GM19395 (cell line): ENCODE results near the gene UBA5.
A peak's percentile ranks its signal among the peaks of the same experiment; 100 is the strongest.
"Not testable (repeated sequence)": the region's sequence is repeated elsewhere in the genome, so short reads cannot be mapped to it uniquely, and the experiment has no call there.

Experiments
- ATAC-seq: cut with Tn5 transposase; IDR thresholded peaks from one replicate; pipeline ENCODE4 v1.9.1; 2021; ENCODE audit warnings: mild to moderate bottlenecking, moderate library complexity; ENCODE audit not compliant: unreplicated experiment

The UBA5 gene

DNA sequence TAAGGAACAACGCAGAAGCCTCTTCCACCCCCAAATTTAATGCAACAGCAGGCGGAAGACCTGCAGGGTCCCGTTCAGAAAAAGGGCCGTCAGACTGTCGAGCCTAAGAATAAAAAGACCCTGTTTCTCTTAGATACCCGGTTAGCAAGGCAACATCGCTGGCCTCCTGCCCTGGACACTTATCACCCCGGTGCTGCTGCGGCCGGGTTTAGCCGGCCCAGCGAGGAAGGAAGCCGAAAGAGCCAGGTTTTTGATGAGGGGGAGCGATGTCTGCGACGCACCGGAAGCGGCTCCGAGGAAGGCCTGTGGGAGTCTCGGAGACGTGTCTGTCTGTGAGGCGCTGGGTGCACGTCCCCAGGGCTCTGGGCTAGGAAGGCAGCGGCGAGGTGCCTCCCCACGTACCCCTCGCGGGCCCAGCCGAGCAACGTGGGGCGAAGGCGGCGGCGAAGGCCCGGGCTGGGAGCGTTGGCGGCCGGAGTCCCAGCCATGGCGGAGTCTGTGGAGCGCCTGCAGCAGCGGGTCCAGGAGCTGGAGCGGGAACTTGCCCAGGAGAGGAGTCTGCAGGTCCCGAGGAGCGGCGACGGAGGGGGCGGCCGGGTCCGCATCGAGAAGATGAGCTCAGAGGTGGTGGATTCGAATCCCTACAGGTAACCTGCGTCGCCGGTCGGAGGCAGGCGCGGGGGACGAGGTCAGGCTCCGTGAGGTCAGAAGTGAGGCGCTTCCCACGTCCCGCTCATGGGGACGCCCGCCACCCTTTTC lies at the start of gene UBA5:
Gene UBA5, plus strand, starts transcription at position 278 of the 759 bp plus-strand sequence. Its CDS starts 209 bp downstream, at position 487.
- ATAC-seq = peak; percentile 72

DNA sequence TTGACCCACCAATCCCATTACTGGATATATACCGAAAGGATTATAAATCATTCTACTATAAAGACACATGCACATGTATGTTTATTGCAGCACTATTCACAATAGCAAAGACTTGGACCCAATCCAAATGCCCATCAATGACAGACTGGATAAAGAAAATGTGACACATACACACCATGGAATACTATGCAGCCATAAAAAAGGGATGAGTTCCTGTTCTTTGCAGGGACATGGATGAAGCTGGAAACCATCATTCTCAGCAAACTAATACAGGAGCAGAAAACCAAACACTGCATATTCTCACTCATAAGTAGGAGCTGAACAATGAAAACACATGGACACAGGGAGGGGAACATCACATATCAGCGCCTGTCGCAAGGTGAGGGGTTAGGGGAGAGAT lies 44.8 kb upstream of the UBA5 start:
- ATAC-seq = not testable (repeated sequence)

DNA sequence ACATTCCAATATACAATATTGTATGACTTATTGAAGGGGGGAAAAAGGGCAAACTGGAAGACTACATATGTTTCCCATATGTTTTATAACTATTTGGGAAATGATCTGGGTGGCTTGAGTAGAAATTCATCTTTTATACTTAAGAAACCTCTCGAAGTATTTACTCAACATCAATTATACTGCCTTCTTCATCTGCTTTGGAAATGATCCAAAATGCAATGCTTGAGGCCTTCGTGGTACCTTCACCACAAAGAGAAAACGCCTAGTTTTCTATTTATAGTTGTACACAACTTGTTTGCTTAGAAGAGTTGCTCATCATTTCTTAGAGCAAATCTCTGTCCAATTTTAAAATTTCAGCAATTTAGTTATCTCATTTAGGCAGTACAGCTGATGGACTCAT lies 44.2 kb upstream of the UBA5 start:
- no peak for ATAC-seq

DNA sequence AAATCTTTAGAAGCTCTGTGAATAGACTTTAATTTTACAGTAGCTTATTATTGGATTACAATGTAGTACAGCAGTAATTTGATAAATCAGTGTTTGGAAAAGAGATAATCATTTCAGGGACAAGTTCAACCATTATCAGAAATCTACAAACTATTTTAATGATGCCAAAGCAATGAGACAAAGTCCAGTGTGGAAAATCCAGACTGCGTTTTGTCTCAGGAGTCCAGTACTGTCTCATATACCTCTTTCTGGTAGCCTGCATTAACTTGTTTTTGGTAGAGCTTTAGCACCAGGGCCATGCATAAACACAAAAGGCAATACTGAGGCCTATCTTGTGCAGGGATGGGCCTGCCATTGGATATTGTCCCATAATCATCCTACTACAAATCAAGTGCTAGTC lies 43.3 kb upstream of the UBA5 start:
- no peak for ATAC-seq

DNA sequence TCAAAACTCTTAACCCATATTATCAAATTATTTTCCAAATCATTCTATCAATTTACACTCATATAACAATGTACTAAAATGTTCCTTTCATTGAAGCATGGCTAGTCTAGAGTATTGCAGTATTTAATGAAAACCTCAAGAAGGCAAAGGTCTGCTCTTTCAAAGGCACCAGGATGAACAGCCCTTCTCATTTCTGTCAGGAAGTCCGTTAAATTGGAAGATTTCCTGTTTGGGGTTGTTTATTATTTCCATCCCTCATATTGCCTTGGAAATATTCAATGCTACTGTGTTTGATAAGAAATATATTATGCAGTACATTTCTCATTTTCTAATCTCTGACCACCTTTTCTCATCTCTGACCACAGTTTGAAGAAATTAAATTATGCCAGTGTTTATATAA lies 38.0 kb upstream of the UBA5 start:
- ATAC-seq = no peak

DNA sequence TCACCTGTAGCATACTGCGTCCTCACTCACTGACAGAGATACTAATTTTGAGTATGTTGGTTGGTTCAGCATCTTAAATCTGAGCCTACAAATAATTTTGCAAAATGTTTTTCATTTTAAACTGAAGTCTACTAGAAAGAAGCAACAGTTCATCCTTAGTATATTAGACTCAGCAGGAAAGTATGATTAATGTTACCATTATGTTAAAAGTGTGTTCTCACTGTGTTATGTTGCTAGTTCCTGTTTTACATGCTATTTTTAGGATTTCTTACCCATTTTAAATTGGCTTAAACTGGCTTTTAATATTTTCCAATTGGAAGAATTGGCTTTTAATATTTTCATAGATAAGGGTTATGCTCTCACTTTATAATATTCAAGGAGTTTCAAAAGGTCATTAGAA lies 37.4 kb upstream of the UBA5 start:
- ATAC-seq = no peak

DNA sequence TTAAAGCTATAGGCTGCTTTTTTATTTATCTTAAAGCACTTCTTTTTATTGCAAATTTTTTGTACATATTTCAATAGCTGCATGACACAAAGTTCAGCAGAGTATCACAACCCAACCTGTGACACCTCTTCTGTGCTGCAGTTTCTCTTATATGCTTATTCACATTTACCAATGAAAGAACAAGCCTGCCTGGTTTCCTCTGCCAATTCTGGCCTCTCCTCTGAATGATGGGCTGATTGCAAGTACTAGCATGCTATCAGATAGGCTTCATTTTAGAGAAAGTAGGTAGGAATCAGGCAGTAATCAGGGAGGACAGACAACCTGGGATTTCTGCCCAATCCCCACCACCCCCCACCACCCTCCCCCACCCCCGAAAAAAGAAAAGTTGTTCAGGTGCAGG lies 36.5 kb upstream of the UBA5 start:
- ATAC-seq = no peak

DNA sequence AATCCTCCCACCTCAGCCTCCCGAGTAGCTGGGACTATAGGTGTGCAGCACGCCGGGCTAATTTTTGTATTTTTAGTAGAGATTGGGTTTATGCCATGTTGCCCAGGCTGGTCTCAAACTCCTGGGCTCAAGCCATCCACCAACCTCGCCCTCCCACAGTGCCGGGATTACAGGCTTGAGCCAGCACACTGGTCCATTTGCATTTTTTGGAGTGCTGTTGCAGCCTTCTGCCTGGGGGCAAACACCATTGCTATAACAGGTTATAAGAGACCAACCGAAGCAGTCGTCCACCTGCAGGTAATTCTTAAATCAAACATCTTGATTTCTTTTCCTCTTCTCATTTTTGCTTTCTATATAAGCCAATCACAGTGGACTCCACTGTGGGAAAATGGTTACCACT lies 35.3 kb upstream of the UBA5 start:
- ATAC-seq = no peak

DNA sequence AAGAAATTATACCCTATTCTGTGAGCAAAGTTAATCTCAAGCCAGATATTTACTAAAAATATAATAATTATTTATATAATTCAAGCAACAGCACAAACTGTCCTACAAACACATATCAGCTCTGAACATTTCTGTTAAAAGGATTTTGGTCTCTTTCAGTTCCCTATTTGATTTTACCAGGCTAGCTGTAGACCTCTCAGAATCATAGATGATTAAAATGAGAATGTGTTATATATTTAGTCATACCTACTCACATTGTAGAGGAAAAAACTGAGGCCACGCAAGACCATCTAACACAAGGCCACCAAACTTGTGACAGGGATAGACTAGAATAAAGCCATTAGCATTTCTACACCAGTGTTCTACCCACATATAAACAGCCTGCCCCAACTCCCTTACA lies 34.5 kb upstream of the UBA5 start:
- peak; percentile 95 for ATAC-seq

DNA sequence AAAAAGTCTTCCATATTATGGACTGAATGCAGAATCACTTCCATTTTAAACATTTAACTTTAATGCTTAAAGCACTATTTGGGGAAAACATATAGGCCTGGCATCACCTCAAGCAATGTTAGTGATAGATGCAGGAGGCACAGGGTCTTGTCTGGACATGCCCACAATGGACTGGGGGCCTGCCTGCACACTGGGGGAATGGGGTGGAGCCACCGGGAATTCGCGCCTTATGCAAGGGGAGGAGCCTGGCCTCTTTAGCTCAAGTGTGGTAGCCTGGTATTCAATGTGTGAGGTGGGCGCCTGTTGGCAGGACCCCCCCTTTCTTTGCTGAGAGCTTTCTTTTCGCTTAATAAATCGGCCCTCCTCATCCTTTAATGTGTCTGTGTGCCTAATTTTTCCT lies 33.2 kb upstream of the UBA5 start:
- no peak for ATAC-seq

DNA sequence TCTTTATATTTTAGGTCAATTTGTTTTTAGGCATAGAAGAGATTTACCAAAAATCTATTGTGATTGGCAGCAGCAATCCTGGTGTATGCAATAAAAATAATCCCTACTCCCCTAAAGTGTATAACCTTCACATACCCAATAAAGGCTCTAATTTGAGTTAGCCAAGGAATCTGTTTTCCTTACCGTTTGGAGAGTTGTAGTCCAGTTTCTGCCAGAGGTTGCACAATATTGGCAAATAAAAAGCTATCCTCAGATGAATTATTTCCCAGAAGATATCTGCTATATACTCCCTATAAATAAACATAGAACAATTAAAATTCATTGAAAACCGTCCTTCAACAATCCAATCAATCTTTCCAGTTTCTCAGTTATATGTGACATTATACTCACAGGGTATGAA lies 32.0 kb upstream of the UBA5 start:
- ATAC-seq = no peak

DNA sequence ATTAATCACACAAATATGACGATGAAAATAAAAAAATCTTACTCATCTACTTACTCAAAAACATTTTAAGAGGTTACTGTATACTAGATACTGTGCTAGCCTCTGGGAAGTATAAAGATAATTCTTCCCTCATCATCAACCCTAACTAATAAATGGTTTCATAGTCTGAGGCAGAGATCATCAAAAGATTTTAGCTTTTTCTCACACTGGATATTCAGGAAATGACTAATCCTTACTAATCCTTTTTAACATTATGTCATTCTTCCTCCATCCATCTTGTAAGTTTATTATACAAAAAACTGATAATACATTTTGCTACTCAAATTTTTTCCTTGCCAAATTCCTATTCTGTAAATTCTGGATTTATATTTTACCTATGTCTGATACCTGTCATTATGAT lies 30.2 kb upstream of the UBA5 start:
- no peak for ATAC-seq

DNA sequence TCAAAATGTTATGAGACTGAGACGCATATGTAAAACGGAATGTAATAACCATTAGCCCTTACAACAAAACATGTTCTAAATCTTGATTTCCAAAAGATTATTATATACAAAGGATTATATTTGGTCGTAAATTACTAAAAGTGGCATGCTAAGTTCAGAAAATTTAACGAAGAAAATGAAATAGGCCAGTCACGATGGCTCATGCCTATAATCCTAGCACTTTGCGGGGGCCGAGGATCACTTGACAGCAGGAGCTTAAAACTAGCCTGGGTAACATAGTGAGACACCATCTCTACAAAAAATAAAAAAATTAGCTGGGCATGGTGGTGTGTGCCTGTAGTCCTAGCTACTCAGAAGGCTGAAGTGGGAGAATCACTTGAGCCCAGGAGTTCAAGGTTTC lies 29.5 kb upstream of the UBA5 start:
- ATAC-seq = no peak

DNA sequence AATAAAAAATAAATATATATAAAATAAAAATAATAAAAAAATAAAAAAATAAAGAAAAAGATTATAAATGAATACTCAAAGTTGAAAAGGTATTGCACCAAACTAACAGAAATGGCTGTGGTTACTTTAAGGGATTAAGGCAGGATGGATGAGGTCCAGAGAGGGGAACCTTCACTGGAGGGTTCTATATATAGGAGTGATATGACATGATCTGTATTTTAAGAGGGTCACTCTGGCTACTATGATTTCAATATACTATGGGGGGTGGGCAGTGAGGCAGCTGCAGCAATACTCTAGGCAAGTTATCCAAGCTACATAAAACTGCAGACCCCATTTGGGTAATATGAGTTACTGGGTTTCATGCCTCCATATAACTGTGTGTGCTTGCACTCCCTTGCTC lies 25.1 kb upstream of the UBA5 start:
- ATAC-seq = no peak

DNA sequence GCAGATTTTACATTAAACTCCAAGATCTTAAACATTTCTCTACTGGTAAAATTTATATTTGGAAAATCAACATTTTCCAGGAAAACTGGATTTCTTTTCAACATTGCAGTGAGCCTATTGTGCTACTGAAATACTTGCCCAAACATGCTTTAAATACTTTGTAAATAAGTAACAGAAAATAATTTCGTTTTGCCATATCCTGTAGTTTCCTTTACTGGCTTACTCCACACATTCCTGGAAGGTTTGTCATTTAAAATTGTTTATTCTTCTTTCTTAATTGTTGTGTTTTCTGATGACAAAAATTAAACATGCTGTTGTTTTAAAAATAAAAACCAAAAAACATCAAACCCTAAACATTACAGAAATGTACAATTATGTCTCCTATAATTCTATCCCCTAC lies 22.5 kb upstream of the UBA5 start:
- no peak for ATAC-seq

DNA sequence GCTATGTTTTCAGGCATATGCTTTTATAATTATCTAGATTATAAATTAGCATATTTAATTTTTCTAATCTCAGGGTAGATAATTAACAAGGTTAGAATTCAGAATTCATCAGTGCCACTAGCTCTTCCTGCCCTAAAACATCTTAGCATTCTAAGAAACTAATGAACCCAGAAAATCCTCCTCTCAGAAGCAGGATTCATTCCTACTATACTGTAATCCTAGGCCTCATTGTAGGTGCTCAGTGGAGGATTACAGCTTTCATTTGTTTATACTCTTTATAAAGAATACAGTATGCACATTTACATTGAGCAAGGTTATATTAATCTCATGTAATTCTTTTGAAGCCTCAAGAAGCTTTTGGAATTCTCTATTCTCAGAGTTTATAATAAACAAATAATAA lies 21.4 kb upstream of the UBA5 start:
- ATAC-seq = no peak

DNA sequence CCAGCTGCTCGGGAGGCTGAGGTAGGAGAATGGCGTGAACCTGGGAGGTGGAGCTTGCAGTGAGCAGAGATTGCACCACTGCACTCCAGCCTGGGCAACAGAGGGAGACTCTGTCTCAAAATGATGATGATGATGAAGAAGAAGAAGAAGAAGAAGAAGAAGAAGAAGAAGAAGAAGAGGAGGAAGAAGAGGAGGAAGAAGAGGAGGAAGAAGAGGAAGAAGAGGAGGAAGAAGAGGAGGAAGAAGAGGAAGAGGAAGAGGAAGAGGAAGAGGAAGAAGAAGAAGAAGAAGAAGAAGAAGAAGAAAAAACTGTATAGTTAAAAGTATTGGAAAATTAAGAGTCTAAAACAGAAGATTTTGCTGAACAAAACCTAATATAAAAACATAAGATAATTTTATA lies 18.7 kb upstream of the UBA5 start:
- ATAC-seq = not testable (repeated sequence)

DNA sequence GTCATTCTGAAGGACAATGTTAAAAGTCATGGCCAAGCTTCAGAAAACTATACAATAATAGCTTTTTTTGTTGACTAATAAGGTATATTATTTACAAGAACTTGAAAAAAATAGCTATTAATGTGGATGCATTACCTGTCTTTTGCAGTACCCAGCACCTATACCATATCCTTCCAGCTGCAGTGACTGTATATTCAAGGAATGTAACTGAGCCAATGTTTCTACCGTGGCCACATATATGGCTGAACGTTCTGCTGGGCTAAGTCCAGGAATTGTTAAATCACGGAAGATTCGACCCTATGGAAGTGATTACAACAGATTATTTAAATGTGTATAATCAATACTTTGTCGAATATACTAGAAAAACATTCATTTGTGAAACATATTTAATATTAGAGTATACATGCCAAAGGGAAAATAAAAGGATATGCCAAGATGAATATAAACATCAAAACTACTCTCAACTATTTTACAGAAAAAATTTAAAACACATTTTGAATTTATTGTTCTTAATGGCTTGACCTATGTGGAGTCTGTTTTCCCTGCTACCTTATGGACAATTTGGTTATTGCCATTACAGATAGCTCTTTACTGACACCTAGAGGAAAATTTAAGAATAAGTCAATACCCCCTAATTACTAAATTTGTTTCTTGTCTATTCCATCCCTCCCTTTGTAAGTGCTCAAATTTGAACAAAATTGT lies 18.1 kb upstream of the UBA5 start:
- no peak for ATAC-seq

DNA sequence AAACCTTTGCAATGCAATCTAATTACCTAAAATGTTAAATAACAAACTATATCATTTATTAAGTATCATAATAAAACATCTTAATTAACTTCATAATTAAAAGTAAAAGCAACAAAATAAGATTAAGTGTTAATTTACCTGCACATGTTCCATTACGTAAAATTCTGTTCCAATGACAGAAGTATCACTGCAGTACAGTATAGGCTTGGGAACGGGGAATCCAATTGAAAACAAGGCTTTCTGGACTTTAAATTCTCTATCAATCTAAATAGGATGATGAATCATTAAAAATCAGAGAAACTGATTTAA lies 17.6 kb upstream of the UBA5 start:
- ATAC-seq = no peak

DNA sequence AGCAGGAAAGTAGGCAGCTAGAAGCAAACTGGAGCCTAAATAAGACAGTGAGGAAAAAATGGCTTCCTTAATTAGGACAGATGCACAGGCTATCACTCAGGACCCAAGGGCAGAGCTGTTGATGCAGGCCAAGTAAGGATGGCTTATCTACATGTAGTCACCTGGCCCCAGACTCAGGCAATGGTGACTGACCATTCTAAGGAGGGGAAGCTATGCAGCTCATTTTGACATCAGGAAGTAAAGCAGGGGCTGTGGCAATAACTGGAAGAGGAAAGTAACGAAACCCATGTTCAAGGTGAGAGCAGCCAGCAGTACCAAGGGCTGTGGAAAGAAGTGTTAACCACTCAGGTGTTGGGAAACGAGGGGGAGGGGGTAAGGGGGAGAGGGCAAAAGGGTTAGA lies 16.8 kb upstream of the UBA5 start:
- ATAC-seq = no peak

DNA sequence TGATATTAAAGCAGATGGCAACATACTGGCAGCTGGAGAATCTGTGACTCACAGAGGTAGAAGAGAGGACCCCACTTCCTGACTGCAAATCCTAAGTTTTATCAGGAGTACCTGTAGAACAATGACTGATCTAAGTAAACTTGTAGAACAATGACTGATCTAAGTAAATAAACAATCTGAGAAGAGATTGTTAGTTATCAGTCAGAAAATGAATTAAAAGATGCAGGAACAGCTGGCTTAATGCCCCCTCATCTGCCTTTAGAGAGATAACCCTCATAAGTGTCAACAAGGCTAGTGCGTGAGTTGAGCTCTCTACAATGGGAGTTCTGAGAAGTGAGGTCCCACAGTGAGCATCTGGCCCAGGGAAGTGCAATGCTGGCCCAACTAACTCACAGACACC lies 15.1 kb upstream of the UBA5 start:
- ATAC-seq = no peak

DNA sequence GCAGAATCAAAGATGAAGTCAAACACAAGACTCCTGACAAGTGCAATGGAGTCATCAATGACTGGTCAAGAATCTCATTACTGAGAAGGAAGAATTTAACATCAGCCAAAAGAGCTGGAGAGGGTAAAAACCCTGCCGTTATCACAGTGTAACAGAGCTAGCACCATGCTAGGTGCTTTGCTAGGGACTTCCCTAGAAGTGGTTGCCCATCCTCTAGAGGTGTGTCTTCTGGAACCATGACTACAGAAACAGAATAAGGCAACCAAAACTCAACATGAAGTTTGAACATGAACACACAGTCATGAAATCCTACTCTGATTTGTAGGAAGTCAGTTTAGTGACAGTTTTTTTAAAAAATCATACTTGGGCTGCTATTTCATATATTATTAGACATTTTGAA lies 10.0 kb upstream of the UBA5 start:
- no peak for ATAC-seq
